ENCODE results near the gene AANAT. TPM values are rescaled to one million over a fixed set of nuclear protein-coding genes. Genes with fewer than 3 reads are reported as not detected.

The AANAT gene
- polyA plus RNA-seq, 1 experiment = not detected

GRCh38 chr17:76440751-76441362, 26.5 kb upstream of the AANAT start:
- no peak for DNase-seq (ENCODE audit: low read depth)
- H3K4me3 ChIP-seq (ENCODE audit: low read depth, low read length) = no peak overlapping the region
- ChIA-PET CTCF (no interaction called here), POLR2A (no interaction called here)
- no peaks in the 10 kb centered on the region for H3K27me3 ChIP-seq (ENCODE audit: control insufficient read depth, insufficient read depth, low read length)
- H3K36me3 ChIP-seq (ENCODE audit: control insufficient read depth, insufficient read depth, low read length) = no peaks in the 10 kb centered on the region
- TF ChIP-seq CTCF (IDR thresholded peaks at IDR 0.05; ENCODE audit: insufficient read depth, low read depth, low read length) = no peak

GRCh38 chr17:76441686-76442340, 25.6 kb upstream of the AANAT start:
- TF ChIP-seq CTCF (IDR thresholded peaks at IDR 0.05; ENCODE audit: insufficient read depth, low read depth, low read length) = no peak
- Histone ChIP-seq H3K36me3 (ENCODE audit: control insufficient read depth, insufficient read depth, low read length) (no peaks in the 10 kb centered on the region), H3K4me3 (ENCODE audit: low read depth, low read length) (no peak overlapping the region), H3K27me3 (ENCODE audit: control insufficient read depth, insufficient read depth, low read length) (no peaks in the 10 kb centered on the region)
- POLR2A ChIA-PET = no interaction called here
- no peak for DNase-seq (ENCODE audit: low read depth)
- CTCF ChIA-PET = interaction anchor here (0.7 to 2.1 kb wide), 4 partner anchors 11 to 999 kb away, joined by 3 to 4 read pairs (median 3); partner anchors contain the start of gene UBE2O

- H3K4me3 ChIP-seq (ENCODE audit: low read depth, low read length) = no peak overlapping the region
- DNase-seq (ENCODE audit: low read depth) = no peak
- ChIA-PET POLR2A (no interaction called here), CTCF (interaction anchor here (0.7 to 2.1 kb wide), 5 partner anchors 9 to 1000 kb away, joined by 3 to 4 read pairs (median 3); partner anchors contain the start of gene UBE2O)
- H3K27me3 ChIP-seq (ENCODE audit: control insufficient read depth, insufficient read depth, low read length) = no peaks in the 10 kb centered on the region
- no peaks in the 10 kb centered on the region for H3K36me3 ChIP-seq (ENCODE audit: control insufficient read depth, insufficient read depth, low read length)
- no peak for TF ChIP-seq CTCF (IDR thresholded peaks at IDR 0.05; ENCODE audit: insufficient read depth, low read depth, low read length)
These were observed 24.8 kb upstream of the AANAT start for GRCh38 chr17:76442341-76443338.

- H3K27me3 ChIP-seq (ENCODE audit: control insufficient read depth, insufficient read depth, low read length) = no peaks in the 10 kb centered on the region
- no peak for TF ChIP-seq CTCF (IDR thresholded peaks at IDR 0.05; ENCODE audit: insufficient read depth, low read depth, low read length)
- ChIA-PET CTCF (interaction anchor here (0.6 to 4.2 kb wide), 3 partner anchors 47 to 1985 kb away, joined by 4 to 13 read pairs (median 5); partner anchors contain the start of gene SPHK1), POLR2A (no interaction called here)
- no peak for DNase-seq (ENCODE audit: low read depth)
- H3K36me3 ChIP-seq (ENCODE audit: control insufficient read depth, insufficient read depth, low read length) = no peaks in the 10 kb centered on the region
- H3K4me3 ChIP-seq (ENCODE audit: low read depth, low read length) = no peak overlapping the region
These were observed 22.7 kb upstream of the AANAT start for GRCh38 chr17:76444518-76445311.

All from BJ (cell line).